Mammary epithelial cell (primary cell): ENCODE data around the gene NMNAT2.

Experiments used
- EZH2 ChIP-seq: IDR thresholded peaks from 2 replicates; pipeline ENCODE4 v1.6.1; 2012; ENCODE audit warnings: low read length, inconsistent platforms, borderline replicate concordance
- TF ChIP-seq, protein P1 (sequence below), 2 donors: IDR thresholded peaks in 1 of 2; conservative IDR thresholded peaks in 1 of 2; 2 replicates each; pipeline ENCODE4 v1.5.1; 2011 to 2012; ENCODE audit warnings: inconsistent platforms in 2 of 2, low read length in 2 of 2, mild to moderate bottlenecking in 2 of 2, control low read depth in 1 of 2, low read depth in 1 of 2; ENCODE audit not compliant: insufficient read depth in 1 of 2; ENCODE audit errors: extremely low read depth in 1 of 2

DNA sequence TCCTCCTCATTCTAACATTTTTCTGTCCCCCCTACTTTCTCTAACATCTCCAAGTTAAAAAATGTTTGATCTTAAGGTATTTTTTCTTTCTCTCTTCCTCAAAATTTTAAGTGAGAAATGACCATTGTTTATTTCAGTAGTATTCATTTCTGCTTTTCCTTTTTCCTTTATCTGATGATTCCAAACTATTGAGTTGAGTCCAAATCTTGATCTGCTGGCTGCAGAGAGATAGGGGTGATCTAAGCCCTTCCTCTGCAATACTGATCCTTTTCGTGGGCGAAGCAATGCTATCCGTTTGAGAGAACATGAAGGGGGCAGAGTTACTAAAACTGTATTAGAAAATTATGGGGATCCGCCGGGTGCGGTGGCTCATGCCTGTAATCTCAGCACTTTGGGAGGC is 516 bp upstream of the NMNAT2 start:
- no peak for TF ChIP-seq EZH2
- TF ChIP-seq, protein P1, sequence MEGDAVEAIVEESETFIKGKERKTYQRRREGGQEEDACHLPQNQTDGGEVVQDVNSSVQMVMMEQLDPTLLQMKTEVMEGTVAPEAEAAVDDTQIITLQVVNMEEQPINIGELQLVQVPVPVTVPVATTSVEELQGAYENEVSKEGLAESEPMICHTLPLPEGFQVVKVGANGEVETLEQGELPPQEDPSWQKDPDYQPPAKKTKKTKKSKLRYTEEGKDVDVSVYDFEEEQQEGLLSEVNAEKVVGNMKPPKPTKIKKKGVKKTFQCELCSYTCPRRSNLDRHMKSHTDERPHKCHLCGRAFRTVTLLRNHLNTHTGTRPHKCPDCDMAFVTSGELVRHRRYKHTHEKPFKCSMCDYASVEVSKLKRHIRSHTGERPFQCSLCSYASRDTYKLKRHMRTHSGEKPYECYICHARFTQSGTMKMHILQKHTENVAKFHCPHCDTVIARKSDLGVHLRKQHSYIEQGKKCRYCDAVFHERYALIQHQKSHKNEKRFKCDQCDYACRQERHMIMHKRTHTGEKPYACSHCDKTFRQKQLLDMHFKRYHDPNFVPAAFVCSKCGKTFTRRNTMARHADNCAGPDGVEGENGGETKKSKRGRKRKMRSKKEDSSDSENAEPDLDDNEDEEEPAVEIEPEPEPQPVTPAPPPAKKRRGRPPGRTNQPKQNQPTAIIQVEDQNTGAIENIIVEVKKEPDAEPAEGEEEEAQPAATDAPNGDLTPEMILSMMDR (conservative IDR thresholded peaks at IDR 0.05 in 1 of 2, IDR thresholded peaks at IDR 0.05 in 1 of 2; ENCODE audit: extremely low read depth in 1 of 2, insufficient read depth in 1 of 2, low read depth in 1 of 2, low read length in 2 of 2): no peak
